ENCODE measurements around the gene TRPM1.

Gene TRPM1

DNA sequence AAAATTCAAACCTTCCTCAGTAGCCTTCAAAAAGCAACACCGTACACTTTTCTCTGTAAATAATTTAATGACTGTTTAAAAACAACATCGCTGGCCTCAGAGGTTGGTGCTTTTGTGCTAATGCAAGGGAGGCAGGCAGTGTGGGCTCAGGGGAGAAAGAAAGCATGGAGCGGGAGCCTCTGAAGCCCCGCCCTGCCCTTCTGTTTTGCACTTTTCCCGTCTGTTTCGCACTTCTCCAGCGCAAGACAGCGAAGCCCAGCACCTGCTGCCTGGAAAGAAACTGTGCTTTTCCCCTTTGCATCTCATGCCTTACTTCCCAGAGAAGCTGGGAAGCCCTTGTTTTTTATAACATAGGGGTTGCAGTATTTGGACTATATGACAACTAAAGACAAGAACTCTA lies 23.1 kb downstream of the TRPM1 start:
- no peaks in the 10 kb centered on the region for H3K9me3 ChIP-seq (ENCODE audit: control insufficient read depth, insufficient read depth, low read depth, low read length)
- TF ChIP-seq ZNF707 (tag by site-specific recombination; IDR thresholded peaks at IDR 0.05): no peak
- TF ChIP-seq ZSCAN23 (tag by site-specific recombination; IDR thresholded peaks at IDR 0.05): no peak
- TF ChIP-seq, protein P1, sequence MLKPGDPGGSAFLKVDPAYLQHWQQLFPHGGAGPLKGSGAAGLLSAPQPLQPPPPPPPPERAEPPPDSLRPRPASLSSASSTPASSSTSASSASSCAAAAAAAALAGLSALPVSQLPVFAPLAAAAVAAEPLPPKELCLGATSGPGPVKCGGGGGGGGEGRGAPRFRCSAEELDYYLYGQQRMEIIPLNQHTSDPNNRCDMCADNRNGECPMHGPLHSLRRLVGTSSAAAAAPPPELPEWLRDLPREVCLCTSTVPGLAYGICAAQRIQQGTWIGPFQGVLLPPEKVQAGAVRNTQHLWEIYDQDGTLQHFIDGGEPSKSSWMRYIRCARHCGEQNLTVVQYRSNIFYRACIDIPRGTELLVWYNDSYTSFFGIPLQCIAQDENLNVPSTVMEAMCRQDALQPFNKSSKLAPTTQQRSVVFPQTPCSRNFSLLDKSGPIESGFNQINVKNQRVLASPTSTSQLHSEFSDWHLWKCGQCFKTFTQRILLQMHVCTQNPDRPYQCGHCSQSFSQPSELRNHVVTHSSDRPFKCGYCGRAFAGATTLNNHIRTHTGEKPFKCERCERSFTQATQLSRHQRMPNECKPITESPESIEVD (tag by site-specific recombination; IDR thresholded peaks at IDR 0.05): no peak
- no peak for TF ChIP-seq ZFP41 (tag by site-specific recombination; IDR thresholded peaks at IDR 0.05; ENCODE audit: borderline replicate concordance)
- no peak for TF ChIP-seq SP2 (tag by site-specific recombination; IDR thresholded peaks at IDR 0.05)
- TF ChIP-seq ZNF701 (tag by site-specific recombination; IDR thresholded peaks at IDR 0.05): no peak
- no peak for TF ChIP-seq SCRT2 (tag by site-specific recombination; IDR thresholded peaks at IDR 0.05)
- TF ChIP-seq, protein P2, sequence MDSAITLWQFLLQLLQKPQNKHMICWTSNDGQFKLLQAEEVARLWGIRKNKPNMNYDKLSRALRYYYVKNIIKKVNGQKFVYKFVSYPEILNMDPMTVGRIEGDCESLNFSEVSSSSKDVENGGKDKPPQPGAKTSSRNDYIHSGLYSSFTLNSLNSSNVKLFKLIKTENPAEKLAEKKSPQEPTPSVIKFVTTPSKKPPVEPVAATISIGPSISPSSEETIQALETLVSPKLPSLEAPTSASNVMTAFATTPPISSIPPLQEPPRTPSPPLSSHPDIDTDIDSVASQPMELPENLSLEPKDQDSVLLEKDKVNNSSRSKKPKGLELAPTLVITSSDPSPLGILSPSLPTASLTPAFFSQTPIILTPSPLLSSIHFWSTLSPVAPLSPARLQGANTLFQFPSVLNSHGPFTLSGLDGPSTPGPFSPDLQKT (IDR thresholded peaks at IDR 0.05; ENCODE audit: borderline replicate concordance, low read depth, low read length): no peak
- TF ChIP-seq, protein P3, sequence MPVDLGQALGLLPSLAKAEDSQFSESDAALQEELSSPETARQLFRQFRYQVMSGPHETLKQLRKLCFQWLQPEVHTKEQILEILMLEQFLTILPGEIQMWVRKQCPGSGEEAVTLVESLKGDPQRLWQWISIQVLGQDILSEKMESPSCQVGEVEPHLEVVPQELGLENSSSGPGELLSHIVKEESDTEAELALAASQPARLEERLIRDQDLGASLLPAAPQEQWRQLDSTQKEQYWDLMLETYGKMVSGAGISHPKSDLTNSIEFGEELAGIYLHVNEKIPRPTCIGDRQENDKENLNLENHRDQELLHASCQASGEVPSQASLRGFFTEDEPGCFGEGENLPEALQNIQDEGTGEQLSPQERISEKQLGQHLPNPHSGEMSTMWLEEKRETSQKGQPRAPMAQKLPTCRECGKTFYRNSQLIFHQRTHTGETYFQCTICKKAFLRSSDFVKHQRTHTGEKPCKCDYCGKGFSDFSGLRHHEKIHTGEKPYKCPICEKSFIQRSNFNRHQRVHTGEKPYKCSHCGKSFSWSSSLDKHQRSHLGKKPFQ (tag by site-specific recombination; IDR thresholded peaks at IDR 0.05): no peak
- TF ChIP-seq ZNF776 (tag by site-specific recombination; IDR thresholded peaks at IDR 0.05; ENCODE audit: borderline replicate concordance): no peak
- no peak for TF ChIP-seq ZNF324 (tag by site-specific recombination; IDR thresholded peaks at IDR 0.05)
- TF ChIP-seq, protein P4, sequence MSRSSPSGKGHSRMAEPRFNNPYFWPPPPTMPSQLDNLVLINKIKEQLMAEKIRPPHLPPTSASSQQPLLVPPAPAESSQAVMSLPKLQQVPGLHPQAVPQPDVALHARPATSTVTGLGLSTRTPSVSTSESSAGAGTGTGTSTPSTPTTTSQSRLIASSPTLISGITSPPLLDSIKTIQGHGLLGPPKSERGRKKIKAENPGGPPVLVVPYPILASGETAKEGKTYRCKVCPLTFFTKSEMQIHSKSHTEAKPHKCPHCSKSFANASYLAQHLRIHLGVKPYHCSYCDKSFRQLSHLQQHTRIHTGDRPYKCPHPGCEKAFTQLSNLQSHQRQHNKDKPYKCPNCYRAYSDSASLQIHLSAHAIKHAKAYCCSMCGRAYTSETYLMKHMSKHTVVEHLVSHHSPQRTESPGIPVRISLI (tag by site-specific recombination; IDR thresholded peaks at IDR 0.05): no peak
- no peak overlapping the region for H3K27ac ChIP-seq (ENCODE audit: extremely low read depth, low read depth, low read length)
- H3K4me1 ChIP-seq (ENCODE audit: control insufficient read depth, insufficient read depth, low read length): no peaks in the 10 kb centered on the region
- CTCF ChIA-PET: no interaction called here
- no peak overlapping the region for H3K4me3 ChIP-seq (ENCODE audit: low read depth, low read length)
- no peaks in the 10 kb centered on the region for H3K36me3 ChIP-seq (ENCODE audit: control insufficient read depth in 2 of 2, insufficient read depth in 1 of 2, low read length in 2 of 2)
- POLR2A ChIA-PET: no interaction called here

DNA sequence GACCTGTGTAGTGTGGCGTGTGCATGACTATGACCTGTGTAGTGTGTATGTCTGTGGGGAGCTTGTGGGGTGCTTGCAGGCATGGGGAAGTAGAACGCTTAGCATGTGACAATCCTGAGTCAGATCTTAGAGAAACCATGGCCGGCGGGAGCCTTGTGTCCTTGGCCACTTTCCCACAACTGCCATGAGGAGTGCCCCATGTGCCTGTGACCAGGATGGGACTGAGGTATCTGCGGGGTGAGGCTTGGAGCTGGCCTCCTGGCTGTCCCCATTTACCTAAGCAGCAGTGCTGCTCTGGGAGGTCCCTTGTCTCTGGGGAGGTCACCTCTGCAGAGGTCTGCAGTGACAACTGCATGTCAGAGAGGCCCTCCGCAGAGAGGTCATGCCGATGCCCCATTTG lies 23.6 kb downstream of the TRPM1 start:
- no peak overlapping the region for H3K27ac ChIP-seq (ENCODE audit: extremely low read depth, low read depth, low read length)
- no peaks in the 10 kb centered on the region for H3K9me3 ChIP-seq (ENCODE audit: control insufficient read depth, insufficient read depth, low read depth, low read length)
- CTCF ChIA-PET: no interaction called here
- POLR2A ChIA-PET: no interaction called here
- no peak for TF ChIP-seq ZNF501 (tag by site-specific recombination; IDR thresholded peaks at IDR 0.05)
- no peak for TF ChIP-seq ZNF596 (tag by site-specific recombination; IDR thresholded peaks at IDR 0.05)
- TF ChIP-seq ZBTB7A (tag by site-specific recombination; IDR thresholded peaks at IDR 0.05; ENCODE audit: low read depth): no peak
- no peak for TF ChIP-seq ZSCAN30 (tag by site-specific recombination; IDR thresholded peaks at IDR 0.05)
- no peak for TF ChIP-seq ZFP3 (tag by site-specific recombination; IDR thresholded peaks at IDR 0.05; ENCODE audit: low read depth)
- no peak for TF ChIP-seq EGR2 (tag by site-specific recombination; IDR thresholded peaks at IDR 0.05; ENCODE audit: low read depth)
- TF ChIP-seq KLF8 (tag by site-specific recombination; IDR thresholded peaks at IDR 0.05): no peak
- H3K4me3 ChIP-seq (ENCODE audit: low read depth, low read length): no peak overlapping the region
- no peaks in the 10 kb centered on the region for H3K36me3 ChIP-seq (ENCODE audit: control insufficient read depth in 2 of 2, insufficient read depth in 1 of 2, low read length in 2 of 2)
- no peaks in the 10 kb centered on the region for H3K4me1 ChIP-seq (ENCODE audit: control insufficient read depth, insufficient read depth, low read length)
